ENCODE data around the gene UPF3A.

- no peak for TF ChIP-seq POLR2AphosphoS5 (IDR thresholded peaks at IDR 0.05; ENCODE audit: borderline replicate concordance, low read depth, low read length)
- no peak for TF ChIP-seq EZH2 (IDR thresholded peaks at IDR 0.05)
- no peak for TF ChIP-seq FOXP2 (optimal IDR thresholded peaks at IDR 0.05; ENCODE audit: control extremely low read depth, extremely low read length, insufficient read depth)
These were observed 21.4 kb upstream of the UPF3A start for GRCh38 chr13:114259974-114260373.
